HTERT RPE-1 (cell line): ENCODE measurements around the gene WWOX.

Experiments used
- in situ Hi-C: fragments of 300-500 bp; cut with MboI; formaldehyde crosslinking; loops from 4 replicates; pipeline ENCODE4 v1.14.3; 2020; ENCODE audit warnings: low sequenced_read_pairs

WWOX gene

GRCh38 chr16:78552106-78552675 is 452.7 kb downstream of the WWOX start:
- in situ Hi-C loops = no loop called here

GRCh38 chr16:78552716-78553115 is 453.3 kb downstream of the WWOX start:
- in situ Hi-C loops = no loop called here

GRCh38 chr16:78553268-78554039 is 454.0 kb downstream of the WWOX start:
- in situ Hi-C loops = no loop called here

- in situ Hi-C loops = no loop called here
Measured at GRCh38 chr16:78556421-78556820, 457.0 kb downstream of the WWOX start.

- in situ Hi-C loops = no loop called here
Measured at GRCh38 chr16:78560997-78561396, 461.5 kb downstream of the WWOX start.

GRCh38 chr16:78562111-78562510 is 462.7 kb downstream of the WWOX start:
- in situ Hi-C loops = no loop called here

GRCh38 chr16:78562650-78563049 is 463.2 kb downstream of the WWOX start:
- in situ Hi-C loops = no loop called here

- in situ Hi-C loops = no loop called here
Measured at GRCh38 chr16:78563905-78564304, 464.5 kb downstream of the WWOX start.

- in situ Hi-C loops = no loop called here
Measured at GRCh38 chr16:78566397-78567073, 467.1 kb downstream of the WWOX start.

- in situ Hi-C loops = no loop called here
Measured at GRCh38 chr16:78570399-78571141, 471.1 kb downstream of the WWOX start.

- in situ Hi-C loops = no loop called here
Measured at GRCh38 chr16:78571434-78571833, 472.0 kb downstream of the WWOX start.

GRCh38 chr16:78571898-78572358 is 472.5 kb downstream of the WWOX start:
- in situ Hi-C loops = no loop called here

- in situ Hi-C loops = no loop called here
Measured at GRCh38 chr16:78574571-78574970, 475.1 kb downstream of the WWOX start.

- in situ Hi-C loops = no loop called here
Measured at GRCh38 chr16:78576941-78577340, 477.5 kb downstream of the WWOX start.

- in situ Hi-C loops = no loop called here
Measured at GRCh38 chr16:78577630-78578029, 478.2 kb downstream of the WWOX start.

GRCh38 chr16:78579020-78579419 is 479.6 kb downstream of the WWOX start:
- in situ Hi-C loops = no loop called here

- in situ Hi-C loops = no loop called here
Measured at GRCh38 chr16:78583441-78583840, 484.0 kb downstream of the WWOX start.

GRCh38 chr16:78584213-78584860 is 484.9 kb downstream of the WWOX start:
- in situ Hi-C loops = no loop called here

GRCh38 chr16:78584991-78585390 is 485.5 kb downstream of the WWOX start:
- in situ Hi-C loops = no loop called here

GRCh38 chr16:78589331-78589730 is 489.9 kb downstream of the WWOX start:
- in situ Hi-C loops = no loop called here

- in situ Hi-C loops = no loop called here
Measured at GRCh38 chr16:78591682-78592103, 492.2 kb downstream of the WWOX start.
